ENCODE measurements around the gene TMEM131. TPM values are rescaled to one million over a fixed set of nuclear protein-coding genes. Genes with fewer than 3 reads are reported as not detected.

The TMEM131 gene
- total RNA-seq, 4 donors from 2014 or later = 10.3 to 39.2 (median 20.0) TPM

GRCh38 chr2:97716695-97717612 is 278.8 kb downstream of the TMEM131 start:
- no peaks in the 10 kb centered on the region for H3K27me3 ChIP-seq
- no peak for DNase-seq
- no peak overlapping the region for H3K4me3 ChIP-seq
- in situ Hi-C loops (cut with MboI; ENCODE audit: low sequenced_read_pairs in 4 of 4) (no loop called here), intact Hi-C loops (cut with DNase I; ENCODE audit: low total_unique reads) (no loop called here)
- TF ChIP-seq POLR2A (IDR thresholded peaks at IDR 0.05) (no peak), CTCF (IDR thresholded peaks at IDR 0.05 in 4 of 5, conservative IDR thresholded peaks at IDR 0.05 in 1 of 5) (no peak)
- no peak overlapping the region for H3K27ac ChIP-seq
- ATAC-seq = no peak
- no peaks in the 10 kb centered on the region for H3K9me3 ChIP-seq
- no peaks in the 10 kb centered on the region for H3K36me3 ChIP-seq
- no peaks in the 10 kb centered on the region for H3K4me1 ChIP-seq

- no peak overlapping the region for H3K4me3 ChIP-seq
- in situ Hi-C loops (cut with MboI; ENCODE audit: low sequenced_read_pairs in 4 of 4) (no loop called here), intact Hi-C loops (cut with DNase I; ENCODE audit: low total_unique reads) (no loop called here)
- no peaks in the 10 kb centered on the region for H3K27me3 ChIP-seq
- no peaks in the 10 kb centered on the region for H3K9me3 ChIP-seq
- H3K4me1 ChIP-seq = no peaks in the 10 kb centered on the region
- no peaks in the 10 kb centered on the region for H3K36me3 ChIP-seq
- ATAC-seq (no peak), DNase-seq (no peak)
- no peak overlapping the region for H3K27ac ChIP-seq
- TF ChIP-seq CTCF (IDR thresholded peaks at IDR 0.05 in 4 of 5, conservative IDR thresholded peaks at IDR 0.05 in 1 of 5) = no peak
- no peak for TF ChIP-seq POLR2A (IDR thresholded peaks at IDR 0.05)
Measured at GRCh38 chr2:97715951-97716694, 279.6 kb downstream of the TMEM131 start.

- DNase-seq (no peak), ATAC-seq (no peak)
- Histone ChIP-seq H3K27me3 (no peaks in the 10 kb centered on the region), H3K9me3 (no peaks in the 10 kb centered on the region), H3K27ac (no peak overlapping the region), H3K4me1 (no peaks in the 10 kb centered on the region), H3K4me3 (no peak overlapping the region), H3K36me3 (no peaks in the 10 kb centered on the region)
- in situ Hi-C loops (cut with MboI; ENCODE audit: low sequenced_read_pairs in 4 of 4) (no loop called here), intact Hi-C loops (cut with DNase I; ENCODE audit: low total_unique reads) (no loop called here)
- no peak for TF ChIP-seq CTCF (IDR thresholded peaks at IDR 0.05 in 4 of 5, conservative IDR thresholded peaks at IDR 0.05 in 1 of 5)
- TF ChIP-seq POLR2A (IDR thresholded peaks at IDR 0.05) = no peak
Measured at GRCh38 chr2:97714950-97715652, 280.6 kb downstream of the TMEM131 start.

GRCh38 chr2:97714084-97714949 is 281.4 kb downstream of the TMEM131 start:
- H3K27ac ChIP-seq = no peak overlapping the region
- intact Hi-C loops (cut with DNase I; ENCODE audit: low total_unique reads) = no loop called here
- TF ChIP-seq CTCF (IDR thresholded peaks at IDR 0.05 in 4 of 5, conservative IDR thresholded peaks at IDR 0.05 in 1 of 5) = no peak
- no peak for TF ChIP-seq POLR2A (IDR thresholded peaks at IDR 0.05)
- in situ Hi-C loops (cut with MboI; ENCODE audit: low sequenced_read_pairs in 4 of 4) = no loop called here
- H3K4me1 ChIP-seq = no peaks in the 10 kb centered on the region
- ATAC-seq (no peak), DNase-seq (no peak)
- H3K27me3 ChIP-seq = no peaks in the 10 kb centered on the region
- no peaks in the 10 kb centered on the region for H3K36me3 ChIP-seq
- H3K4me3 ChIP-seq = no peak overlapping the region
- H3K9me3 ChIP-seq = no peaks in the 10 kb centered on the region
